Activated naive CD4-positive, alpha-beta T cell treated with anti-CD3 and anti-CD28 coated beads, Interleukin-2, amount 50 U/mL, for 72 hours (primary cell): ENCODE results near the gene NTN4. TPM values are rescaled to one million over a fixed set of nuclear protein-coding genes. Genes with fewer than 3 reads are reported as not detected.

Source experiments
- ATAC-seq, 2 donors: fragments of 150-1000 bp; cut with Tn5 transposase; 2 replicates each; pipeline ENCODE4 v1.10.0; 2021; ENCODE audit warnings: mild to moderate bottlenecking in 2 of 2, moderate library complexity in 2 of 2
- DNase-seq, 2 donors: peaks; one replicate each; pipeline ENCODE4 v3.0.0; 2021 to 2022; ENCODE audit warnings: low spot score in 2 of 2
- H3K27ac Mint-ChIP-seq, 2 donors: one replicate each; pipeline ENCODE4 v1.8.0; 2022; ENCODE audit warnings: mild to moderate bottlenecking in 2 of 2, mixed read lengths in 2 of 2
- H3K36me3 Mint-ChIP-seq, 2 donors: one replicate each; pipeline ENCODE4 v1.8.0; 2022; ENCODE audit warnings: mixed read lengths in 2 of 2
- H3K9me3 Mint-ChIP-seq, 2 donors: one replicate each; pipeline ENCODE4 v1.8.0; 2022; ENCODE audit warnings: mixed read lengths in 2 of 2
- total RNA-seq, 2 donors: library from RNA; stranded (reverse); gene quantifications; one replicate each; pipeline ENCODE4 v1.2.3, GENCODE V29; 2022

The NTN4 gene
- total RNA-seq, 2 donors from 2014 or later, result not detected

GRCh38 chr12:95733141-95733825, 57.3 kb downstream of the NTN4 start:
- Mint-ChIP-seq H3K9me3 (no peaks in the 10 kb centered on the region), H3K27ac (no peak overlapping the region), H3K36me3 (no peaks in the 10 kb centered on the region)
- ATAC-seq (no peak), DNase-seq (no peak)

- ATAC-seq, result no peak
- Mint-ChIP-seq H3K9me3 (peaks cover 0 to 3% of the 10 kb centered on the region in 2 donors), H3K36me3 (peaks cover 0 to 1% of the 10 kb centered on the region in 2 donors)
Measured at GRCh38 chr12:95731519-95731958, 59.0 kb downstream of the NTN4 start.

GRCh38 chr12:95730457-95730856, 60.1 kb downstream of the NTN4 start:
- peaks cover 0 to 6% of the 10 kb centered on the region in 2 donors for H3K36me3 Mint-ChIP-seq
- no peak for ATAC-seq
- no peak for DNase-seq
- H3K9me3 Mint-ChIP-seq, result peaks cover 6 to 8% of the 10 kb centered on the region in 2 donors
- no peak overlapping the region for H3K27ac Mint-ChIP-seq

More at GRCh38 chr12:95731519-95731958, 59.0 kb downstream of the NTN4 start:
- no peak overlapping the region for H3K27ac Mint-ChIP-seq
- DNase-seq, result no peak

- no peak for ATAC-seq
- peaks cover 0 to 6% of the 10 kb centered on the region in 2 donors for H3K36me3 Mint-ChIP-seq
- H3K27ac Mint-ChIP-seq, result no peak overlapping the region
- H3K9me3 Mint-ChIP-seq, result peaks cover 6 to 8% of the 10 kb centered on the region in 2 donors
- no peak for DNase-seq
Measured at GRCh38 chr12:95726903-95727302, 63.7 kb downstream of the NTN4 start.

- Mint-ChIP-seq H3K9me3 (peaks cover 6 to 8% of the 10 kb centered on the region in 2 donors), H3K36me3 (peaks cover 0 to 6% of the 10 kb centered on the region in 2 donors), H3K27ac (no peak overlapping the region)
- DNase-seq (no peak), ATAC-seq (no peak)
Measured at GRCh38 chr12:95724767-95725166, 65.8 kb downstream of the NTN4 start.

GRCh38 chr12:95723693-95724384, 66.7 kb downstream of the NTN4 start:
- no peak for ATAC-seq
- no peak for DNase-seq
- H3K27ac Mint-ChIP-seq, result no peak overlapping the region
- peaks cover 6 to 8% of the 10 kb centered on the region in 2 donors for H3K9me3 Mint-ChIP-seq
- H3K36me3 Mint-ChIP-seq, result peaks cover 0 to 6% of the 10 kb centered on the region in 2 donors

- DNase-seq, result no peak
- ATAC-seq, result no peak
- Mint-ChIP-seq H3K9me3 (peaks cover 3 to 4% of the 10 kb centered on the region in 2 donors), H3K27ac (no peak overlapping the region), H3K36me3 (peaks cover 0 to 3% of the 10 kb centered on the region in 2 donors)
Measured at GRCh38 chr12:95721320-95721719, 69.2 kb downstream of the NTN4 start.

GRCh38 chr12:95720146-95720545, 70.4 kb downstream of the NTN4 start:
- no peak for ATAC-seq
- Mint-ChIP-seq H3K36me3 (no peaks in the 10 kb centered on the region), H3K27ac (no peak overlapping the region), H3K9me3 (no peaks in the 10 kb centered on the region)
- DNase-seq, result no peak

GRCh38 chr12:95718772-95719171, 71.8 kb downstream of the NTN4 start:
- no peak for ATAC-seq
- Mint-ChIP-seq H3K9me3 (no peaks in the 10 kb centered on the region), H3K27ac (no peak overlapping the region), H3K36me3 (no peaks in the 10 kb centered on the region)
- DNase-seq, result no peak

GRCh38 chr12:95718006-95718431, 72.5 kb downstream of the NTN4 start:
- DNase-seq, result no peak
- Mint-ChIP-seq H3K36me3 (no peaks in the 10 kb centered on the region), H3K27ac (no peak overlapping the region), H3K9me3 (no peaks in the 10 kb centered on the region)
- ATAC-seq, result no peak

- DNase-seq (no peak), ATAC-seq (no peak)
- Mint-ChIP-seq H3K36me3 (no peaks in the 10 kb centered on the region), H3K27ac (no peak overlapping the region), H3K9me3 (no peaks in the 10 kb centered on the region)
Measured at GRCh38 chr12:95717316-95717928, 73.1 kb downstream of the NTN4 start.

- no peaks in the 10 kb centered on the region for H3K9me3 Mint-ChIP-seq
- ATAC-seq, result no peak
- no peak for DNase-seq
Measured at GRCh38 chr12:95715177-95715576, 75.4 kb downstream of the NTN4 start.

GRCh38 chr12:95712269-95712668, 78.3 kb downstream of the NTN4 start:
- ATAC-seq, result no peak
- Mint-ChIP-seq H3K9me3 (no peaks in the 10 kb centered on the region), H3K27ac (no peak overlapping the region), H3K36me3 (no peaks in the 10 kb centered on the region)
- DNase-seq, result no peak

More at GRCh38 chr12:95715177-95715576, 75.4 kb downstream of the NTN4 start:
- H3K36me3 Mint-ChIP-seq, result no peaks in the 10 kb centered on the region
- H3K27ac Mint-ChIP-seq, result no peak overlapping the region

- H3K36me3 Mint-ChIP-seq, result no peaks in the 10 kb centered on the region
- no peak for DNase-seq
- no peak for ATAC-seq
- no peaks in the 10 kb centered on the region for H3K9me3 Mint-ChIP-seq
- H3K27ac Mint-ChIP-seq, result no peak overlapping the region
Measured at GRCh38 chr12:95710386-95710785, 80.2 kb downstream of the NTN4 start.

GRCh38 chr12:95709152-95709551, 81.4 kb downstream of the NTN4 start:
- no peaks in the 10 kb centered on the region for H3K36me3 Mint-ChIP-seq

GRCh38 chr12:95705143-95705542, 85.4 kb downstream of the NTN4 start:
- H3K27ac Mint-ChIP-seq, result no peak overlapping the region
- no peaks in the 10 kb centered on the region for H3K36me3 Mint-ChIP-seq
- ATAC-seq, result no peak
- no peaks in the 10 kb centered on the region for H3K9me3 Mint-ChIP-seq
- DNase-seq, result no peak

More at GRCh38 chr12:95709152-95709551, 81.4 kb downstream of the NTN4 start:
- H3K9me3 Mint-ChIP-seq, result no peaks in the 10 kb centered on the region
- no peak overlapping the region for H3K27ac Mint-ChIP-seq
- ATAC-seq (no peak), DNase-seq (no peak)

GRCh38 chr12:95703986-95704385, 86.6 kb downstream of the NTN4 start:
- Mint-ChIP-seq H3K36me3 (no peaks in the 10 kb centered on the region), H3K9me3 (no peaks in the 10 kb centered on the region), H3K27ac (no peak overlapping the region)
- ATAC-seq (no peak), DNase-seq (no peak)
